ENCODE data around the gene C1orf185.
"Not testable (repeated sequence)": the region's sequence is repeated elsewhere in the genome, so short reads cannot be mapped to it uniquely, and the experiment has no call there.

The C1orf185 gene

GRCh38 chr1:51168936-51169335 lies 66.9 kb downstream of the C1orf185 start:
- no peak overlapping the region for H3K27ac ChIP-seq (ENCODE audit: low read depth, low read length)
- H3K36me3 ChIP-seq (ENCODE audit: insufficient read depth, low read length): no peaks in the 10 kb centered on the region
- H3K79me2 ChIP-seq (ENCODE audit: control insufficient read depth, insufficient read depth, low read length, unreplicated experiment): no peaks in the 10 kb centered on the region
- H3K4me1 ChIP-seq (ENCODE audit: control insufficient read depth, insufficient read depth, low read length, unreplicated experiment): peaks cover 7% of the 10 kb centered on the region
- peak overlapping the region; percentile 51 for H2AFZ ChIP-seq (ENCODE audit: low read length, unreplicated experiment)
- H3K4me3 ChIP-seq (ENCODE audit: low read depth, low read length): no peak overlapping the region
- no peaks in the 10 kb centered on the region for H3K27me3 ChIP-seq (ENCODE audit: insufficient read depth, low read length)

- no peak overlapping the region for H2AFZ ChIP-seq (ENCODE audit: low read length, unreplicated experiment)
- H3K36me3 ChIP-seq (ENCODE audit: insufficient read depth, low read length): no peaks in the 10 kb centered on the region
- H3K79me2 ChIP-seq (ENCODE audit: control insufficient read depth, insufficient read depth, low read length, unreplicated experiment): no peaks in the 10 kb centered on the region
- no peak overlapping the region for H3K27ac ChIP-seq (ENCODE audit: low read depth, low read length)
- H3K4me1 ChIP-seq (ENCODE audit: control insufficient read depth, insufficient read depth, low read length, unreplicated experiment): peaks cover 7% of the 10 kb centered on the region
- H3K4me3 ChIP-seq (ENCODE audit: low read depth, low read length): no peak overlapping the region
- H3K27me3 ChIP-seq (ENCODE audit: insufficient read depth, low read length): no peaks in the 10 kb centered on the region
Observed at GRCh38 chr1:51170342-51170741, 68.3 kb downstream of the C1orf185 start.

GRCh38 chr1:51172811-51173210 lies 70.8 kb downstream of the C1orf185 start:
- no peak overlapping the region for H3K27ac ChIP-seq (ENCODE audit: low read depth, low read length)
- peaks cover 7% of the 10 kb centered on the region for H3K4me1 ChIP-seq (ENCODE audit: control insufficient read depth, insufficient read depth, low read length, unreplicated experiment)
- no peak overlapping the region for H3K4me3 ChIP-seq (ENCODE audit: low read depth, low read length)
- no peaks in the 10 kb centered on the region for H3K27me3 ChIP-seq (ENCODE audit: insufficient read depth, low read length)
- no peak overlapping the region for H2AFZ ChIP-seq (ENCODE audit: low read length, unreplicated experiment)
- no peaks in the 10 kb centered on the region for H3K36me3 ChIP-seq (ENCODE audit: insufficient read depth, low read length)
- H3K79me2 ChIP-seq (ENCODE audit: control insufficient read depth, insufficient read depth, low read length, unreplicated experiment): no peaks in the 10 kb centered on the region

- H3K4me1 ChIP-seq (ENCODE audit: control insufficient read depth, insufficient read depth, low read length, unreplicated experiment): no peaks in the 10 kb centered on the region
- no peak overlapping the region for H3K4me3 ChIP-seq (ENCODE audit: low read depth, low read length)
- no peak overlapping the region for H3K27ac ChIP-seq (ENCODE audit: low read depth, low read length)
- no peaks in the 10 kb centered on the region for H3K27me3 ChIP-seq (ENCODE audit: insufficient read depth, low read length)
- H2AFZ ChIP-seq (ENCODE audit: low read length, unreplicated experiment): peak overlapping the region; percentile 18
- H3K36me3 ChIP-seq (ENCODE audit: insufficient read depth, low read length): no peaks in the 10 kb centered on the region
- no peaks in the 10 kb centered on the region for H3K79me2 ChIP-seq (ENCODE audit: control insufficient read depth, insufficient read depth, low read length, unreplicated experiment)
Observed at GRCh38 chr1:51175278-51175677, 73.2 kb downstream of the C1orf185 start.

- not testable (repeated sequence) for H3K27me3 ChIP-seq (ENCODE audit: insufficient read depth, low read length); H3K27ac ChIP-seq (ENCODE audit: low read depth, low read length); H3K79me2 ChIP-seq (ENCODE audit: control insufficient read depth, insufficient read depth, low read length, unreplicated experiment); H3K36me3 ChIP-seq (ENCODE audit: insufficient read depth, low read length); H3K4me3 ChIP-seq (ENCODE audit: low read depth, low read length); H2AFZ ChIP-seq (ENCODE audit: low read length, unreplicated experiment); H3K4me1 ChIP-seq (ENCODE audit: control insufficient read depth, insufficient read depth, low read length, unreplicated experiment)
Observed at GRCh38 chr1:51177988-51178387, 76.0 kb downstream of the C1orf185 start.

- H3K4me1 ChIP-seq (ENCODE audit: control insufficient read depth, insufficient read depth, low read length, unreplicated experiment): no peaks in the 10 kb centered on the region
- H2AFZ ChIP-seq (ENCODE audit: low read length, unreplicated experiment): no peak overlapping the region
- H3K36me3 ChIP-seq (ENCODE audit: insufficient read depth, low read length): no peaks in the 10 kb centered on the region
- no peaks in the 10 kb centered on the region for H3K79me2 ChIP-seq (ENCODE audit: control insufficient read depth, insufficient read depth, low read length, unreplicated experiment)
- H3K27ac ChIP-seq (ENCODE audit: low read depth, low read length): no peak overlapping the region
- no peaks in the 10 kb centered on the region for H3K27me3 ChIP-seq (ENCODE audit: insufficient read depth, low read length)
- H3K4me3 ChIP-seq (ENCODE audit: low read depth, low read length): no peak overlapping the region
Observed at GRCh38 chr1:51188230-51188629, 86.2 kb downstream of the C1orf185 start.

- Histone ChIP-seq H3K79me2 (ENCODE audit: control insufficient read depth, insufficient read depth, low read length, unreplicated experiment) (no peaks in the 10 kb centered on the region), H3K4me3 (ENCODE audit: low read depth, low read length) (no peak overlapping the region)
Observed at GRCh38 chr1:51189421-51190073, 87.5 kb downstream of the C1orf185 start.

GRCh38 chr1:51190961-51191360 lies 88.9 kb downstream of the C1orf185 start:
- H3K27me3 ChIP-seq (ENCODE audit: insufficient read depth, low read length): no peaks in the 10 kb centered on the region
- no peak overlapping the region for H3K27ac ChIP-seq (ENCODE audit: low read depth, low read length)
- no peak overlapping the region for H3K4me3 ChIP-seq (ENCODE audit: low read depth, low read length)
- no peaks in the 10 kb centered on the region for H3K79me2 ChIP-seq (ENCODE audit: control insufficient read depth, insufficient read depth, low read length, unreplicated experiment)
- no peaks in the 10 kb centered on the region for H3K4me1 ChIP-seq (ENCODE audit: control insufficient read depth, insufficient read depth, low read length, unreplicated experiment)
- peak overlapping the region; percentile 56 for H2AFZ ChIP-seq (ENCODE audit: low read length, unreplicated experiment)
- no peaks in the 10 kb centered on the region for H3K36me3 ChIP-seq (ENCODE audit: insufficient read depth, low read length)

More at GRCh38 chr1:51189421-51190073, 87.5 kb downstream of the C1orf185 start:
- no peaks in the 10 kb centered on the region for H3K4me1 ChIP-seq (ENCODE audit: control insufficient read depth, insufficient read depth, low read length, unreplicated experiment)
- no peaks in the 10 kb centered on the region for H3K27me3 ChIP-seq (ENCODE audit: insufficient read depth, low read length)
- H3K27ac ChIP-seq (ENCODE audit: low read depth, low read length): no peak overlapping the region
- H3K36me3 ChIP-seq (ENCODE audit: insufficient read depth, low read length): no peaks in the 10 kb centered on the region
- H2AFZ ChIP-seq (ENCODE audit: low read length, unreplicated experiment): no peak overlapping the region

GRCh38 chr1:51192213-51192843 lies 90.3 kb downstream of the C1orf185 start:
- H3K27ac ChIP-seq (ENCODE audit: low read depth, low read length): no peak overlapping the region
- H3K36me3 ChIP-seq (ENCODE audit: insufficient read depth, low read length): no peaks in the 10 kb centered on the region
- no peaks in the 10 kb centered on the region for H3K79me2 ChIP-seq (ENCODE audit: control insufficient read depth, insufficient read depth, low read length, unreplicated experiment)
- no peaks in the 10 kb centered on the region for H3K27me3 ChIP-seq (ENCODE audit: insufficient read depth, low read length)
- H3K4me1 ChIP-seq (ENCODE audit: control insufficient read depth, insufficient read depth, low read length, unreplicated experiment): no peaks in the 10 kb centered on the region
- peak overlapping the region; percentile 51 for H2AFZ ChIP-seq (ENCODE audit: low read length, unreplicated experiment)
- H3K4me3 ChIP-seq (ENCODE audit: low read depth, low read length): no peak overlapping the region

- H3K79me2 ChIP-seq (ENCODE audit: control insufficient read depth, insufficient read depth, low read length, unreplicated experiment): no peaks in the 10 kb centered on the region
- H2AFZ ChIP-seq (ENCODE audit: low read length, unreplicated experiment): no peak overlapping the region
- H3K36me3 ChIP-seq (ENCODE audit: insufficient read depth, low read length): no peaks in the 10 kb centered on the region
- no peak overlapping the region for H3K27ac ChIP-seq (ENCODE audit: low read depth, low read length)
- no peak overlapping the region for H3K4me3 ChIP-seq (ENCODE audit: low read depth, low read length)
- no peaks in the 10 kb centered on the region for H3K4me1 ChIP-seq (ENCODE audit: control insufficient read depth, insufficient read depth, low read length, unreplicated experiment)
- H3K27me3 ChIP-seq (ENCODE audit: insufficient read depth, low read length): no peaks in the 10 kb centered on the region
Observed at GRCh38 chr1:51193564-51193963, 91.5 kb downstream of the C1orf185 start.
